ENCODE results near the gene SERTM2. TPM values are rescaled to one million over a fixed set of nuclear protein-coding genes. Genes with fewer than 3 reads are reported as not detected.

The SERTM2 gene
- total and polyA plus RNA-seq, 2 of the 4 experiments (the other 2 are of a cell fraction), result under 0.01 to 0.03 TPM

GRCh38 chrX:111504941-111505340 lies 6.5 kb upstream of the SERTM2 start:
- Histone ChIP-seq H3K4ac (ENCODE audit: low read depth, low read length) (no peak overlapping the region), H3K27ac (ENCODE audit: insufficient read depth, low read length) (no peak overlapping the region), H3K4me3 (ENCODE audit: insufficient read depth, low read depth, low read length) (no peak overlapping the region), H2AFZ (replicated peaks; ENCODE audit: low read length, poor library complexity) (no peak overlapping the region), H2BK120ac (ENCODE audit: low read depth, low read length) (no peak overlapping the region), H3K27me3 (ENCODE audit: control insufficient read depth, insufficient read depth, low read length) (no peaks in the 10 kb centered on the region), H3K9me3 (ENCODE audit: control insufficient read depth, insufficient read depth, low read length) (no peaks in the 10 kb centered on the region), H3K23ac (ENCODE audit: low read depth, low read length) (no peak overlapping the region), H2BK20ac (ENCODE audit: low read depth, low read length) (no peak overlapping the region), H3K79me1 (ENCODE audit: low read depth in 1 of 2, low read length in 2 of 2) (no peaks in the 10 kb centered on the region), H3K9ac (ENCODE audit: low read depth, low read length) (no peak overlapping the region), H2BK15ac (ENCODE audit: low read depth, low read length) (no peak overlapping the region), H3K36me3 (ENCODE audit: control insufficient read depth, insufficient read depth, low read length) (no peaks in the 10 kb centered on the region), H3K9me1 (ENCODE audit: insufficient read depth, low read length) (no peaks in the 10 kb centered on the region), H4K5ac (ENCODE audit: low read depth, low read length) (no peak overlapping the region), H3K56ac (ENCODE audit: extremely low read depth, insufficient read depth, low read length) (no peak overlapping the region), H3K4me2 (ENCODE audit: low read depth, low read length) (no peak overlapping the region), H3K4me1 (ENCODE audit: control insufficient read depth, insufficient read depth, low read length) (no peaks in the 10 kb centered on the region), H4K20me1 (ENCODE audit: insufficient read depth, low read length) (no peaks in the 10 kb centered on the region), H2AK5ac (ENCODE audit: low read depth, low read length) (no peak overlapping the region), H4K91ac (ENCODE audit: insufficient read depth, low read depth, low read length) (no peak overlapping the region), H4K8ac (ENCODE audit: low read depth in 2 of 2, low read length in 2 of 2) (no peak overlapping the region), H2BK5ac (ENCODE audit: low read depth, low read length, poor library complexity, severe bottlenecking) (no peak overlapping the region), H3K18ac (ENCODE audit: low read depth, low read length) (no peak overlapping the region), H2AK9ac (replicated peaks; ENCODE audit: low read depth, low read length, poor library complexity) (no peak overlapping the region), H3K14ac (replicated peaks; ENCODE audit: low read depth, low read length) (no peak overlapping the region)
- POLR2A ChIA-PET (ENCODE audit: unreplicated experiment), result no interaction called here
- intact Hi-C loops (cut with micrococcal nuclease) (no loop called here), dilution Hi-C loops (cut with HindIII; ENCODE audit: low sequenced_read_pairs, unreplicated experiment) (no loop called here), in situ Hi-C loops (cut with MboI; ENCODE audit: low sequenced_read_pairs) (no loop called here)
- DNase-seq (no peak), ATAC-seq (ENCODE audit: low read depth) (no peak)
- CTCF ChIA-PET, result no interaction called here
- TF ChIP-seq SMC3 (IDR thresholded peaks at IDR 0.05; ENCODE audit: low read depth, low read length) (no peak), POLR2A (IDR thresholded peaks at IDR 0.05; ENCODE audit: low read depth, low read length) (no peak), MAFK (IDR thresholded peaks at IDR 0.05; ENCODE audit: low read depth, low read length) (no peak), RFX5 (IDR thresholded peaks at IDR 0.05; ENCODE audit: low read depth, low read length) (no peak), RAD21 (IDR thresholded peaks at IDR 0.05; ENCODE audit: low read length) (no peak), CHD1 (IDR thresholded peaks at IDR 0.05; ENCODE audit: low read depth, low read length) (no peak), CTCF (conservative IDR thresholded peaks at IDR 0.05; ENCODE audit: low read depth, low read length) (no peak)
- BruUV-seq (replicated peaks), result no TSS peak
- WGBS, 2 experiments (ENCODE audit: extremely low coverage in 2 of 2, insufficient read length in 1 of 2), result 19% methylated on average over 2 of the region's 6 CpGs; no CpG with 5 or more reads in 1 of the 2 experiments

Data from IMR-90 (cell line).